PFSK-1 (cell line): Measurements from ENCODE around the gene LPAR1.

Experiments used
- POLR2AphosphoS5 ChIP-seq: IDR thresholded peaks from 2 replicates; pipeline ENCODE4 v1.6.1; 2012; ENCODE audit warnings: low read depth, mild to moderate bottlenecking, control low read depth, low read length, moderate library complexity
- SIN3A ChIP-seq: IDR thresholded peaks from 2 replicates; pipeline ENCODE4 v1.6.1; 2012; ENCODE audit warnings: mild to moderate bottlenecking, low read length, moderate library complexity, borderline replicate concordance; ENCODE audit not compliant: insufficient read depth
- TAF1 ChIP-seq: IDR thresholded peaks from 2 replicates; pipeline ENCODE4 v1.6.1; 2012; ENCODE audit warnings: low read length, control low read depth, borderline replicate concordance; ENCODE audit not compliant: insufficient read depth

DNA sequence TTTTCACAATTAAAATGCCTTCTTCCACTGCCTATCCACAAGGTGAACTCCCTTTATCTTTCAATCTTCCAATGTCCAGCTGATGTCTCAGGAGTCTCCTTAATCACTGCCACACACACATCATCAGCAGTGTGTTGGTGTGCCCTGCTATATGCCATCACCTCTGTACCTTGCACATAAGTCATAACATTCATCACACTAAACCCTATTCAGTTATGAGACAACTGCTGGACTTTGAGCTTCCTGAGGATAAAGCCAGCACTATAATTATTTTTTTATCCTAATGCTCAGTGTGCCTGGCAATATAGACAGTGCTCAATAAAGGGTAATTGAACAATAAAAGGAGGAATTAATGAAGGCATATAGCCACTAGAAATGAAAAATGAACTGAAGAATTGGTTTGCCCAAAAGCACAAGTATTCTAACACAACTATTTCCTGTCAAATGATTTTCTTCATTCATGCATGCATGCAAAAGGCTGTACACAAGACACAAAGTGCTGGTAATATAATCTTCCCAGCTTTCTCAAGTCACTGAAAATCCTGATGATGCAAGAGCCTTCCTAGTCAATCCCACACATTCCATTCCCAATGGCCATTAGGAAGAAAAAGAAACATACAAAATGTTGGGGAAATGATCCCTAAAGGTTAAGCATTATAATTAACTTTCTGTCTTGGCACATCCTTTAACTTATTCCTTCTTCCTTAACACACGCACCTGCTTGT lies 32.4 kb downstream of the LPAR1 start:
- no peak for TF ChIP-seq SIN3A
- TF ChIP-seq TAF1, result no peak
- no peak for TF ChIP-seq POLR2AphosphoS5
